Astrocyte of the cerebellum (primary cell): ENCODE measurements around the gene ATP6V0C.

Source experiments
- DNase-seq: peaks from one replicate; pipeline ENCODE4 v3.0.0-alpha.2; 2011; ENCODE audit warnings: low read depth
- H3K4me3 ChIP-seq: 2 replicates; pipeline ENCODE4 v1.5.1; 2011; ENCODE audit warnings: mild to moderate bottlenecking, low read depth, low read length, moderate library complexity
- CTCF ChIP-seq: IDR thresholded peaks from 2 replicates; pipeline ENCODE4 v1.5.1; 2012; ENCODE audit warnings: low read length, low read depth, moderate library complexity, mild to moderate bottlenecking; ENCODE audit errors: missing control alignments
- in situ Hi-C: cut with HindIII; loops from 2 replicates; pipeline ENCODE4 v1.10.0; 2017; ENCODE audit warnings: low sequenced_read_pairs

ATP6V0C gene

GRCh38 chr16:2517954-2518605 is 4.3 kb downstream of the ATP6V0C start:
- DNase-seq, result no peak

GRCh38 chr16:2518823-2519710 is 5.3 kb downstream of the ATP6V0C start:
- H3K4me3 ChIP-seq, result no peak overlapping the region
- DNase-seq, result no peak
- TF ChIP-seq CTCF, result no peak
- in situ Hi-C loops, result no loop called here

More at GRCh38 chr16:2517954-2518605, 4.3 kb downstream of the ATP6V0C start:
- H3K4me3 ChIP-seq, result no peak overlapping the region
- no peak for TF ChIP-seq CTCF
- in situ Hi-C loops, result no loop called here

GRCh38 chr16:2519711-2520080 is 5.9 kb downstream of the ATP6V0C start:
- peak overlapping the region; percentile 61 for H3K4me3 ChIP-seq
- in situ Hi-C loops, result no loop called here

GRCh38 chr16:2520097-2520783 is 6.5 kb downstream of the ATP6V0C start, which contains the start of gene AMDHD2:
Gene AMDHD2 (plus strand): TSS chr16:2520371. CDS start chr16:2520459, 88 bp downstream.
- H3K4me3 ChIP-seq, result peak within 1 kb of the TSS; percentile 61
- DNase-seq, result peak; percentile 76
- TF ChIP-seq CTCF, result no peak
- in situ Hi-C loops, result no loop called here

More at GRCh38 chr16:2519711-2520080, 5.9 kb downstream of the ATP6V0C start:
- DNase-seq, result no peak
- TF ChIP-seq CTCF, result no peak

- H3K4me3 ChIP-seq, result peak overlapping the region; percentile 61
- no peak for TF ChIP-seq CTCF
- in situ Hi-C loops, result no loop called here
- no peak for DNase-seq
Measured at GRCh38 chr16:2520784-2521531, 7.2 kb downstream of the ATP6V0C start.

- TF ChIP-seq CTCF, result no peak
- DNase-seq, result no peak
- in situ Hi-C loops, result no loop called here
- H3K4me3 ChIP-seq, result no peak overlapping the region
Measured at GRCh38 chr16:2523801-2524231, 10.1 kb downstream of the ATP6V0C start.
